Mesendoderm (in vitro differentiated cells): ENCODE measurements around the gene TMEM115.

Source experiments
- DNase-seq: peaks from one replicate; pipeline ENCODE4 v3.0.0; 2013
- H2AK5ac ChIP-seq: 2 replicates; pipeline ENCODE4 v1.6.1; 2013; ENCODE audit warnings: low read length, inconsistent platforms
- H2BK120ac ChIP-seq: 2 replicates; pipeline ENCODE4 v1.6.1; 2013; ENCODE audit warnings: low read depth, mild to moderate bottlenecking, low read length, moderate library complexity, mixed read lengths
- H2BK15ac ChIP-seq: replicated peaks from 2 replicates; pipeline ENCODE4 v1.6.1; 2013; ENCODE audit warnings: low read depth, mild to moderate bottlenecking, moderate library complexity
- H2BK5ac ChIP-seq: 2 replicates; pipeline ENCODE4 v1.6.1; 2013; ENCODE audit warnings: low read length, inconsistent platforms
- H3K18ac ChIP-seq: 2 replicates; pipeline ENCODE4 v1.6.1; 2013; ENCODE audit warnings: mild to moderate bottlenecking, low read length, mixed read lengths
- H3K23ac ChIP-seq: one replicate; pipeline ENCODE4 v1.6.1; 2013; ENCODE audit warnings: low read length
- H3K27ac ChIP-seq: 2 replicates; pipeline ENCODE4 v1.5.1; 2013; ENCODE audit warnings: low read depth, mild to moderate bottlenecking, inconsistent platforms, low read length, moderate library complexity
- H3K27me3 ChIP-seq: 2 replicates; pipeline ENCODE4 v1.6.1; 2013; ENCODE audit warnings: low read length, control low read depth, mild to moderate bottlenecking, inconsistent platforms; ENCODE audit not compliant: insufficient read depth, poor library complexity
- H3K36me3 ChIP-seq: 2 replicates; pipeline ENCODE4 v1.6.1; 2013; ENCODE audit warnings: low read length, inconsistent platforms; ENCODE audit not compliant: control insufficient read depth, insufficient read depth
- H3K4ac ChIP-seq: one replicate; pipeline ENCODE4 v1.6.1; 2013; ENCODE audit warnings: low read depth, mild to moderate bottlenecking, low read length, moderate library complexity
- H3K4me1 ChIP-seq: 2 replicates; pipeline ENCODE4 v1.6.1; 2013; ENCODE audit warnings: low read depth, low read length, inconsistent platforms; ENCODE audit not compliant: control insufficient read depth
- H3K4me2 ChIP-seq: 2 replicates; pipeline ENCODE4 v1.6.1; 2013; ENCODE audit warnings: low read length
- H3K4me3 ChIP-seq: 2 replicates; pipeline ENCODE4 v1.5.1; 2013; ENCODE audit warnings: mild to moderate bottlenecking, low read length
- H3K56ac ChIP-seq: one replicate; pipeline ENCODE4 v1.6.1; 2013; ENCODE audit warnings: low read length
- H3K79me1 ChIP-seq: 2 replicates; pipeline ENCODE4 v1.6.1; 2013; ENCODE audit warnings: low read length, inconsistent platforms
- H3K79me2 ChIP-seq: 2 replicates; pipeline ENCODE4 v1.6.1; 2013; ENCODE audit warnings: mild to moderate bottlenecking, low read length; ENCODE audit not compliant: control insufficient read depth, insufficient read depth
- H3K9ac ChIP-seq: 2 replicates; pipeline ENCODE4 v1.6.1; 2013; ENCODE audit warnings: low read length, inconsistent platforms
- H4K5ac ChIP-seq: one replicate; pipeline ENCODE4 v1.6.1; 2013; ENCODE audit warnings: low read length
- H4K8ac ChIP-seq: one replicate; pipeline ENCODE4 v1.6.1; 2013; ENCODE audit warnings: low read depth, mild to moderate bottlenecking, control low read depth, low read length, moderate library complexity
- WGBS: extraction: QIAGEN DNeasy Blood & Tissue Kit; methylation state at CpG from one replicate; pipeline ENCODE4 v1.1.7; 2013; ENCODE audit warnings: low lambda C conversion rate, missing lambda C conversion rate; ENCODE audit not compliant: insufficient coverage; ENCODE audit errors: extremely low coverage; 5-methylcytosine and 5-hydroxymethylcytosine counted together

The TMEM115 gene

GRCh38 chr3:50338965-50339364 lies 20.4 kb downstream of the TMEM115 start:
- no peaks in the 10 kb centered on the region for H3K4me1 ChIP-seq
- peaks cover 10% of the 10 kb centered on the region for H3K27me3 ChIP-seq
- H3K27ac ChIP-seq, result no peak overlapping the region
- H3K4ac ChIP-seq, result no peak overlapping the region
- H2AK5ac ChIP-seq, result no peak overlapping the region
- no peak overlapping the region for H3K18ac ChIP-seq
- H2BK120ac ChIP-seq, result no peak overlapping the region
- H4K8ac ChIP-seq, result no peak overlapping the region
- H3K79me1 ChIP-seq, result peaks cover 12% of the 10 kb centered on the region
- no peak overlapping the region for H2BK15ac ChIP-seq
- no peak overlapping the region for H3K9ac ChIP-seq
- H3K4me3 ChIP-seq, result no peak overlapping the region
- H3K4me2 ChIP-seq, result no peak overlapping the region
- no peak for DNase-seq
- WGBS, result no CpG with 5 or more reads among the region's 5 CpGs
- H3K23ac ChIP-seq, result no peak overlapping the region
- peaks cover 20% of the 10 kb centered on the region for H3K79me2 ChIP-seq
- no peak overlapping the region for H2BK5ac ChIP-seq
- H4K5ac ChIP-seq, result no peak overlapping the region
- no peaks in the 10 kb centered on the region for H3K36me3 ChIP-seq
- H3K56ac ChIP-seq, result peak overlapping the region; percentile 12

GRCh38 chr3:50337175-50337861 lies 22.0 kb downstream of the TMEM115 start:
- Histone ChIP-seq H3K4me3 (peak overlapping the region; percentile 59), H3K9ac (peak overlapping the region; percentile 89), H2BK120ac (no peak overlapping the region), H2BK5ac (peak overlapping the region; percentile 35), H4K8ac (peak overlapping the region; percentile 6), H4K5ac (no peak overlapping the region), H3K18ac (peak overlapping the region; percentile 41), H3K27ac (peak overlapping the region; percentile 82), H2AK5ac (no peak overlapping the region), H3K4me1 (no peaks in the 10 kb centered on the region), H3K79me2 (peaks cover 26% of the 10 kb centered on the region), H3K27me3 (peaks cover 10% of the 10 kb centered on the region), H3K56ac (peak overlapping the region; percentile 95), H3K23ac (peak overlapping the region; percentile 48), H3K79me1 (peaks cover 17% of the 10 kb centered on the region), H3K36me3 (no peaks in the 10 kb centered on the region), H3K4me2 (peak overlapping the region; percentile 84), H3K4ac (peak overlapping the region; percentile 44), H2BK15ac (no peak overlapping the region)
- peak; percentile 99 for DNase-seq
- no CpG with 5 or more reads among the region's 79 CpGs for WGBS

GRCh38 chr3:50336452-50337174 lies 22.7 kb downstream of the TMEM115 start:
- Histone ChIP-seq H2BK15ac (no peak overlapping the region), H3K4me1 (no peaks in the 10 kb centered on the region), H3K4me2 (peak overlapping the region; percentile 84), H3K79me1 (peaks cover 17% of the 10 kb centered on the region), H2BK5ac (peak overlapping the region; percentile 35), H3K27ac (peak overlapping the region; percentile 82), H4K8ac (no peak overlapping the region), H3K4ac (peak overlapping the region; percentile 82), H3K23ac (no peak overlapping the region), H4K5ac (no peak overlapping the region), H2BK120ac (no peak overlapping the region), H3K79me2 (peaks cover 26% of the 10 kb centered on the region), H3K36me3 (peaks cover 2% of the 10 kb centered on the region), H3K27me3 (peaks cover 10% of the 10 kb centered on the region), H3K4me3 (peak overlapping the region; percentile 59), H3K9ac (peak overlapping the region; percentile 89), H2AK5ac (peak overlapping the region; percentile 53), H3K18ac (peak overlapping the region; percentile 41), H3K56ac (peak overlapping the region; percentile 95)
- no CpG with 5 or more reads among the region's 31 CpGs for WGBS
- peak; percentile 70 for DNase-seq

DNA sequence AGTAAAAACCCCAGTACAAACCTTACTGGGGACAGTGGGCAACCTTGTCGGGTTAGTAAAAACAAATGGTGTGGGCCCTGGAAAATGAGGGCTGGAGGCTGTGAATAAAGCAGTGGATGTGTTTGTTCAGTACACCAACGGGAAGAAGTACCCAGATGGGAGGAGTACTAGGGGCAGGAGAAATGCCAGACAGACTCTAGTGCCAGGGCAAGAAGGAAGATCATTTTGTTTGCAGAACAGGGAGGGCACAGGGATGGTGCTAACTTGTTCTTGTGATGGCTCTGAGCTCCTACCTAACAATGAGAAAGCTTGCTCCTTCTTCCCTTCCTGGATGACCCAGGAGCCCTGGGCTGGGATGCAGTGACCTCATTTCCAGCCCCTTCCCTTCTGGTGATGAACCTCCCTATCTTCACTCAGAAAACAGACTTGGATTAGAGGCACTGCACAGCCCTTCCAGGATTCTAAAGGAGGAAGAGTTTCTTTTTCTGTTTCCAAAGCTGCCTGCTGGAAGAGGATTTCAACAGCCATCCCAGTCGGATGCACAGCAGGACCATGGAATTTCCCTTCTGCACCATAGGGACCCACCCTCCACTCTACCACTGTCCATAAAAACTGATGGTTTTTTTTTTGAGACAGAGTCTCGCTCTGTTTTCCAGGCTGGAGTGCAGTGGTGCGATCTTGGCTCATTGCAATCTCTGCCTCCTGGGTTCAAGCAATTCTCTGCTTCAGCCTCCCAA lies 24.8 kb downstream of the TMEM115 start:
- Histone ChIP-seq H2BK5ac (no peak overlapping the region), H3K56ac (no peak overlapping the region), H2AK5ac (no peak overlapping the region), H3K4ac (no peak overlapping the region), H3K79me1 (peaks cover 18% of the 10 kb centered on the region), H3K36me3 (peaks cover 7% of the 10 kb centered on the region), H3K4me3 (no peak overlapping the region), H2BK15ac (no peak overlapping the region), H2BK120ac (no peak overlapping the region), H4K8ac (no peak overlapping the region), H3K9ac (no peak overlapping the region), H3K4me1 (no peaks in the 10 kb centered on the region), H3K23ac (no peak overlapping the region), H3K27me3 (no peaks in the 10 kb centered on the region), H3K79me2 (peaks cover 26% of the 10 kb centered on the region), H4K5ac (no peak overlapping the region), H3K4me2 (no peak overlapping the region), H3K18ac (no peak overlapping the region), H3K27ac (no peak overlapping the region)
- WGBS, result no CpG with 5 or more reads among the region's 5 CpGs
- no peak for DNase-seq

- peak; percentile 37 for DNase-seq
- H4K5ac ChIP-seq, result no peak overlapping the region
- H3K4ac ChIP-seq, result no peak overlapping the region
- no peak overlapping the region for H3K27ac ChIP-seq
- no peak overlapping the region for H3K56ac ChIP-seq
- no CpG with 5 or more reads among the region's 12 CpGs for WGBS
- no peak overlapping the region for H4K8ac ChIP-seq
- H3K9ac ChIP-seq, result peak overlapping the region; percentile 4
- H2BK5ac ChIP-seq, result no peak overlapping the region
- no peak overlapping the region for H2BK120ac ChIP-seq
- no peak overlapping the region for H3K18ac ChIP-seq
- no peak overlapping the region for H3K23ac ChIP-seq
- peaks cover 18% of the 10 kb centered on the region for H3K79me1 ChIP-seq
- H3K4me2 ChIP-seq, result no peak overlapping the region
- H2AK5ac ChIP-seq, result no peak overlapping the region
- peaks cover 10% of the 10 kb centered on the region for H3K36me3 ChIP-seq
- no peak overlapping the region for H3K4me3 ChIP-seq
- H3K27me3 ChIP-seq, result no peaks in the 10 kb centered on the region
- H3K4me1 ChIP-seq, result no peaks in the 10 kb centered on the region
- peaks cover 26% of the 10 kb centered on the region for H3K79me2 ChIP-seq
- H2BK15ac ChIP-seq, result no peak overlapping the region
These were observed 25.5 kb downstream of the TMEM115 start for GRCh38 chr3:50333744-50334328.
